DMS 273 (cell line): ENCODE data around the gene NDRG3.
"Not testable (repeated sequence)": the region's sequence is repeated elsewhere in the genome, so short reads cannot be mapped to it uniquely, and the experiment has no call there.

Experiments used
- DNase-seq: peaks from one replicate; lab custom pipeline; 2025; ENCODE audit not compliant: unreplicated experiment; lab: John Stamatoyannopoulos, UW

NDRG3 gene

DNA sequence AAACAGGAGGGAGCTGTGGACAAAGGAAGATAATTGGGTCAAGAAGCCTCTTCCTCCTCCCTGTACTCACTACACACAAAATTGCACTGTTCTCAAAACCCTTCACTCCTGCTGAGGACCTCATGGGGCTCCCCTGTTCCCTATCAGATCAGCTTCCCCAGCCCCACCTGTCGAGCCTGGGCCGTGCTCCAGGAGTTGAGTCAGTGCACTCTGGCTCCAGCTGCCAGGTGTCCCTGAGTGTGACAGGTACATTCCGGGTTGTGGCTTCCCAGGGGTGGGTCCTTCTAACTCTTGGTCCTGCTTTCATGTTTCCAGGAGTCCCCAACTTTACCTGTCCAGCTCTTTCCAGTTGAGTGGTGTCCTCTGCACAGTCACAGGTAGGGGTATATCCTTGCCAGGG lies 131.9 kb downstream of the NDRG3 start:
- peak; percentile 52 for DNase-seq

DNA sequence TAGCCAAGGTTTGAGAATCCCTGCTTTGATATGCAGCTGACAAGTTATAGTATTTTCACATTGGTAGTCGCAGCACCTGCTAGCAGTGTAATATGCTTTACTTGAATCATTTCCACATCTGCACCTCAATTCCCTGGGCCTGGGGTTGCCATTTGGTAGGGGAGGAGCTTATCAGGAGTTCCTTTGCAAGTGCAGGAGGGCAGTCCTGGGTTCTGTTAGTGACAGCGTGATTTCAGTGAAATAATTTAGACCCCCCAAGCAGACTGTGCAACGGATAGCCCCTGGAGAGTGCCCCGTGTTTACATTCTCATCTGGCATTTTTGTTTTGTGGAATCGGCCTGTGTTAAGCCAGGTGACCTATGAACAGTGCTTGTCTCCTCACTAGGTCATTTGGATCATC lies 134.3 kb downstream of the NDRG3 start:
- no peak for DNase-seq

DNA sequence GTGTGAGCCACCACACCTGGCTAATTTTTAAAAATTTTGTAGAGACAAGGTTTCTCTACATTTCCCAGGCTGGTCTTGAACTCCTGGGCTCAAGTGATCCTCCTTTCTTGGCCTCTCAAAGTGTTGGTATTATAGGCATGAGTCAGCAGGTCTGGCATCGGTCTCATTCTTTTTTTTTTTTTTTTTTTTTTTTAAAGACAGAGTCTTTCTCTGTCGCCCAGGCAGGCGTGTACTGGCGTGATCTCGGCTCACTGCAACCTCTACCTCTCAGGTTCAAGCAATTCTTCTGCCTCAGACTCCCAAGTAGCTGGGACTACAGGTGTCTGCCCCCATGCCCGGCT lies 137.5 kb downstream of the NDRG3 start:
- not testable (repeated sequence) for DNase-seq

DNA sequence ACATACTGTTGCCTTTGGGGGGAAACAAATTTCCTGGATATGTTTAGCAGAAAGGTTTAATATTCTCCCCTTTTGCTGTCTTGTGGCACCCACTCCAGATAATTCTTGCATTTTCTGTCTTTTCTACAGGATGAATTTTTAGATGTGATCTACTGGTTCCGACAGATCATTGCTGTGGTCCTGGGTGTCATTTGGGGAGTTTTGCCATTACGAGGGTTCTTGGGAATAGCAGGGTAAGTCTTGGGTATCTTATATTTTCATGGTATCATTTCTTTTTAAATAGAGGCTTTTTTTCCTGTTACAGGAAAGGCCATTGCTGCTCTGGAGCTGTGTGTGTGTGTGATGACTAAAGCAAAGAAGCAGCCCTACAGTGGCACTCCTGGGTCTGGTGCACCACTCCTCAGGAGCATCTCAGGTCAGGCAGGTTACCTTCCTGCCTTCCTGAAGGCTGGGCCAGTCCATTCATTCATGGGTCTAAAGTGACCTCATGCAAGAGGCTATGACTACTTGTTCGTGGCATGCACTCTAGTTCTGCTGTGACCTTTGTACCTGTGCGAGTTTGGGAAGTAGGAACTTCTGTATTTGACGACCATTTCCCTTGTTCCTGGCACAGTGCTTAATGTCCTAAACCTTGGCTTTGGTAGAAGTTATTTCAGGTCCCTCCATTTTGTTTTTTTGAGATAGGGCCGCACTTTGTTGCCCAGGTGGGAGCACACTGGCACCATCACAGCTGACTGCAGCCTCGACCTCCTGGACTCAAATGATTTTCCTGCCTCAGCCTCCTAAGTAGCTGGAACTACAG lies 138.1 kb downstream of the NDRG3 start:
- no peak for DNase-seq

DNA sequence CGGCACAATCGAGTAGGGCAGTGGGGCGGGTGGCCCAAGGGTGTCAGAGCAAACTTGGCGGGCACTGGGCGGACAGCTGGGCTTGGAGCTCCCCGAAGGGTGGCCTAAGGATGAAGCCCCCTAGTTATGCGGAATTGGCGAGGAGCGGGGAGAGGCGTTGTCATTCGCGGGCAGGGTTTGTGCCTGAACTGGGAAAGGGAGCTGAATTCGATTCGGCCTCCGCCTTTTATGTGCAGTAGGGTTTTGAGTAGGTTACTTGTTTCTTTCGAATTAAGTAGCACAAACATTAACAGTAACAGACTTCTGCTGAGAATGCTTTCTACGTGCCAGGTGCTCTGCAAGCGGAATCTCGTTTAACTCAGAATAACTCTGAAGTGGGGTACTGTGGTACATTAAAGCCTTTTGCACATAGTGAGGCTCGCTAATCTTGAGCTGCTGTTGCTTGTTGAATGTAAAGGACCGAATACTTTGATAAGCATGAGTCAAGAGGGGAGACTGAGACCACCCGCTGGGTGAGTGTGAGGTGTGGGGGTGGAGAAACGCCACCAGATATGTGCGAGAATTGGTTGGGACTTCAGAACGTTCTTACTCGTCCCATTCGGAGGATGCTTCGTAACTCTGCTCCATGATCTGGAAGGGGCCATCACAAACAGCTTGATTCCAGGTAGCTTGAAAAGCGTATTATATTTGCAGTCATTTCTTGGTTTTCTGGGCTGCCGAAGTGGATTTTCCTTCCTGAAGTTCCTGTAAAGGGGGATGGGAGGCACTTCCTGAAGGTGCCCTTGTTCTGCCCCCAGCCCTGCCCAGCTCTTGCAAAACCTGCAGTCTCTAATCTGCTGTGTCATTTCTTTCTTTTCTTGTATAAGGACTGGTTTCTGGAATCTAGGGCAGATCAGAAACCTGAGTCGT lies 139.5 kb downstream of the NDRG3 start:
- DNase-seq: peak; percentile 55

DNA sequence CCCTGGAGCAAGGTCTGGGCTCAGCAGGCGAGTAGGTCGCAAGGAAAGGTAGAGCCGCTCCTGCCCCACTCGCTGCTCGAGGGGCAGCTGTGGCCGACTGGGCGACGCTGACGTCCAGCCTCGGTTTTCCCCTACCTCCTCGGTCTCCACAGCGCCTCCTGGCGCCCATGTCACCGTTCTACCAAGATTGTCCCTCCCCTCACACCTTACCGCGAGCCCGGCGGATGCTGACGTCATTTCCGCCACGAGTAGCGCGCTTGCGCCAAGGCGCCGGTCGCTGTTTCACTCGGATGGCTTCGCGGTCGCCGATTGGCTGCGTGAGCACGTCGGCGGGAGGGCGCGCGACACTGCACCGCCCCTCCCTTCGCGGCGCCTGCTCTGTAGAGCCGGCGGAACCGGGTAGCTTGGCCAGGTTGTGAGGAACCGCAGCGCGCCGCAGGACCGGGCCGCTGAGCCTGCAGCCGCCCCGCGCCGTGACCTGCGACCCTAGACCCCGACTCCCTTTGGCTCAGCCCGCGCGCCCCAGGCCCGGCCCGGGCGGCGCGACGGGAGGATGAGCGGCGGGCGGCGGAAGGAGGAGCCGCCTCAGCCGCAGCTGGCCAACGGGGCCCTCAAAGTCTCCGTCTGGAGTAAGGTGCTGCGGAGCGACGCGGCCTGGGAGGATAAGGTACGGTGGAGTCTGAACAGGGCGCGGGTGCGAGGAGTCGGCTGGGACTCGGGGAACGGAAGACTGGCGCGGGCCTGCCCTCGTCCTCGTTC lies 140.3 kb downstream of the NDRG3 start, which contains the start of gene RAB5IF:
TSS of gene RAB5IF (plus strand) at position 381 of the 759 bp plus-strand sequence. CDS start at position 554, 173 bp downstream.
- peak; percentile 100 for DNase-seq

DNA sequence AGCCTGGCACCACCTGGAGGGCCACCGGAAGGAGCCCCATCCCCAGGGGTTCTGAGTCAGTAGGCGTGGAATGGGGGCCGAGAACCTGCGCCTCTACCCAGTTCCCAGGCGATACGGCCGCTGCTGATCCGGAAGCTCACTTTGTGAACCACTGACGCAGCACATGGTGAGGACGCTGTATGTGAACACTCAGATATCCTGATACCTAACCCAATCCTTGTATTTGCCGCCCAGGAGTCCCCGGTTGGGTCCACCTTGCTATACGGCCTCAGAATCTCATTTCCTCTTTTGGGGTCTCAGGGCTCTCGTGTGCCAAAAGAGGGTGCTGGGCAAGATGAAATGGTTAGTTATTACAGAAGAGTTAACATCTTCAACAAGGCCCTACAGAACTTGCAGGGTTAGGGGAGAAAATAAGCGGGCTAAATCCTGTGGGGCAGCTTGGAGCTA lies 140.9 kb downstream of the NDRG3 start:
- DNase-seq: no peak
